ENCODE data around the gene LGR6. TPM values are rescaled to one million over a fixed set of nuclear protein-coding genes. Genes with fewer than 3 reads are reported as not detected.

Gene LGR6
- total RNA-seq, 1 experiment from 2014 or later, result 1.0 TPM

DNA sequence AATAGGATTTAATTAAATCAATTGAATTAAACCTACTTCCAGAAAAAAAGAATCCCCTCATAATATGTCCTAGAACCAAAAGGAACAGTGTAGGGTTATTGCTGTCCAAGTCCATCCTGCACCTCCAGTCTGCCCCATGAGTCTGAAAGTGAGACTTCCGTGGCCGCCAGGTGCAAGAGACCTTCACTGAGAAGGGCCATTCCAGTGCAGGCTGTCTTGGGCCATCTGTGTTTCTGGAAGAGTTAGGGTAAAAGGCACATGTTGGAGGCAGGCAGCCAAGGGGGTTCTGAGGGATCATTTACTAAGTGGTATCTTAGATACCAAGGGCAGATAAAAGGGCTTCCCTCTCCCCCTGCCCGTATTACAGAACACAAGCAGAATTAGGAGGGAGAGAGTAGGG, 117.1 kb downstream of the LGR6 start:
- Mint-ChIP-seq H3K9me3 (no peaks in the 10 kb centered on the region), H3K4me3 (no peak overlapping the region), H3K36me3 (ENCODE audit: insufficient read depth in 1 of 3, low read depth in 3 of 3) (no peaks in the 10 kb centered on the region), H3K27me3 (ENCODE audit: low read depth) (peaks cover 2% of the 10 kb centered on the region; the same call in 1 of the 2 replicates), H3K27ac (no peak overlapping the region), H3K4me1 (peaks cover 7 to 11% of the 10 kb centered on the region in 2 experiments)
- H3K9ac ChIP-seq (ENCODE audit: extremely low read depth, insufficient read length, low read length), result no peak overlapping the region
- H2BK20ac ChIP-seq (ENCODE audit: low read depth, low read length, poor library complexity, severe bottlenecking), result no peak overlapping the region
- H4K20me1 ChIP-seq (ENCODE audit: control insufficient read depth, insufficient read depth, insufficient read length), result no peaks in the 10 kb centered on the region
- no peaks in the 10 kb centered on the region for H3K4me1 ChIP-seq (ENCODE audit: insufficient read depth, low read length)
- no peak overlapping the region for H3K27ac ChIP-seq (ENCODE audit: insufficient read length, low read depth, low read length)
- H3K27me3 ChIP-seq (ENCODE audit: insufficient read depth, low read length), result no peaks in the 10 kb centered on the region
- no peaks in the 10 kb centered on the region for H3K79me2 ChIP-seq (ENCODE audit: insufficient read depth, low read length)
- H2BK120ac ChIP-seq (ENCODE audit: low read depth, low read length, poor library complexity, severe bottlenecking), result no peak overlapping the region
- TF ChIP-seq, protein P1, sequence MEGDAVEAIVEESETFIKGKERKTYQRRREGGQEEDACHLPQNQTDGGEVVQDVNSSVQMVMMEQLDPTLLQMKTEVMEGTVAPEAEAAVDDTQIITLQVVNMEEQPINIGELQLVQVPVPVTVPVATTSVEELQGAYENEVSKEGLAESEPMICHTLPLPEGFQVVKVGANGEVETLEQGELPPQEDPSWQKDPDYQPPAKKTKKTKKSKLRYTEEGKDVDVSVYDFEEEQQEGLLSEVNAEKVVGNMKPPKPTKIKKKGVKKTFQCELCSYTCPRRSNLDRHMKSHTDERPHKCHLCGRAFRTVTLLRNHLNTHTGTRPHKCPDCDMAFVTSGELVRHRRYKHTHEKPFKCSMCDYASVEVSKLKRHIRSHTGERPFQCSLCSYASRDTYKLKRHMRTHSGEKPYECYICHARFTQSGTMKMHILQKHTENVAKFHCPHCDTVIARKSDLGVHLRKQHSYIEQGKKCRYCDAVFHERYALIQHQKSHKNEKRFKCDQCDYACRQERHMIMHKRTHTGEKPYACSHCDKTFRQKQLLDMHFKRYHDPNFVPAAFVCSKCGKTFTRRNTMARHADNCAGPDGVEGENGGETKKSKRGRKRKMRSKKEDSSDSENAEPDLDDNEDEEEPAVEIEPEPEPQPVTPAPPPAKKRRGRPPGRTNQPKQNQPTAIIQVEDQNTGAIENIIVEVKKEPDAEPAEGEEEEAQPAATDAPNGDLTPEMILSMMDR (conservative IDR thresholded peaks at IDR 0.05), result no peak
- no peak overlapping the region for H2BK15ac ChIP-seq (ENCODE audit: low read depth, low read length)
- H3K79me1 ChIP-seq (ENCODE audit: insufficient read depth, low read depth, low read length, poor library complexity, severe bottlenecking), result no peaks in the 10 kb centered on the region
- no peak overlapping the region for H3K14ac ChIP-seq (ENCODE audit: insufficient read depth, low read length)
- no peak overlapping the region for H2AK5ac ChIP-seq (ENCODE audit: insufficient read length, low read length)
- no peak overlapping the region for H3T11ph ChIP-seq (ENCODE audit: low read length)
- H3K4me2 ChIP-seq (ENCODE audit: insufficient read depth, insufficient read length, low read length), result no peak overlapping the region
- no peak for DNase-seq
- WGBS (ENCODE audit: extremely low coverage, insufficient read length, low lambda C conversion rate), result no CpG with 5 or more reads among the region's 3 CpGs
- no peak overlapping the region for H3K56ac ChIP-seq (ENCODE audit: insufficient read length, low read depth, low read length)
- H2BK12ac ChIP-seq (ENCODE audit: insufficient read length, low read depth, low read length), result no peak overlapping the region
- H3K18ac ChIP-seq (ENCODE audit: insufficient read length, low read depth, low read length), result no peak overlapping the region
- H4K8ac ChIP-seq (replicated peaks; ENCODE audit: insufficient read length, low read depth, low read length), result no peak overlapping the region
- no peak overlapping the region for H3K23ac ChIP-seq (ENCODE audit: insufficient read length, low read depth, low read length)
- H3K23me2 ChIP-seq (ENCODE audit: insufficient read length, low read depth, low read length, poor library complexity, severe bottlenecking), result no peaks in the 10 kb centered on the region
- H4K91ac ChIP-seq (ENCODE audit: insufficient read length, low read depth, low read length), result no peak overlapping the region
- no peaks in the 10 kb centered on the region for H3K9me3 ChIP-seq (ENCODE audit: control insufficient read depth, low read depth, low read length)
- H2BK5ac ChIP-seq (ENCODE audit: insufficient read length, low read length), result no peak overlapping the region
- H2AFZ ChIP-seq (ENCODE audit: low read length), result no peak overlapping the region
- no peak overlapping the region for H4K5ac ChIP-seq (ENCODE audit: insufficient read length, low read depth, low read length)
- H3K4ac ChIP-seq (ENCODE audit: low read depth, low read length), result no peak overlapping the region

All from H9 (cell line).